IMR-90 (cell line): Measurements from ENCODE around the gene IL17A. TPM values are rescaled to one million over a fixed set of nuclear protein-coding genes. Genes with fewer than 3 reads are reported as not detected.

ENCODE experiments used
- ATAC-seq: fragments of 200-7000 bp; cut with Tn5 transposase; 2 replicates; pipeline ENCODE4 v1.9.1; 2020; ENCODE audit warnings: low read depth, mild to moderate bottlenecking, moderate library complexity
- BruUV-seq: library from RNA; stranded (reverse); fragments of 400-500 nt; replicated peaks from 2 replicates; lab custom pipeline; 2021; lab: Mats Ljungman, UMichigan
- CTCF ChIA-PET: fragments of 300-600 bp; formaldehyde crosslinking; extraction: SDS; loops from one replicate; lab custom pipeline; 2021; ENCODE audit warnings: antibody characterized with exemption; lab: Yijun Ruan, JAX
- POLR2A ChIA-PET: fragments of 300-600 bp; sonication (Branson Sonifier 250); formaldehyde crosslinking; loops from one replicate; lab custom pipeline; 2022; ENCODE audit warnings: antibody characterized with exemption; ENCODE audit not compliant: unreplicated experiment; lab: Charles Lee
- DNase-seq: peaks from one replicate; pipeline ENCODE4 v3.0.0; 2013
- H2AFZ ChIP-seq: replicated peaks from 2 replicates; pipeline ENCODE3; 2013; ENCODE audit warnings: low read length, mild to moderate bottlenecking; ENCODE audit not compliant: poor library complexity
- H2AK5ac ChIP-seq: 2 replicates; pipeline ENCODE4 v1.6.1; 2013; ENCODE audit warnings: low read depth, low read length, inconsistent platforms
- H2AK9ac ChIP-seq: replicated peaks from 2 replicates; pipeline ENCODE3; 2013; ENCODE audit warnings: mild to moderate bottlenecking, low read depth, low read length, moderate library complexity; ENCODE audit not compliant: poor library complexity
- H2BK120ac ChIP-seq: 2 replicates; pipeline ENCODE4 v1.6.1; 2013; ENCODE audit warnings: low read depth, low read length, inconsistent platforms
- H2BK15ac ChIP-seq: 3 replicates; pipeline ENCODE4 v1.6.1; 2013; ENCODE audit warnings: low read depth, low read length, inconsistent platforms
- H2BK20ac ChIP-seq: 2 replicates; pipeline ENCODE4 v1.6.1; 2013; ENCODE audit warnings: low read depth, mild to moderate bottlenecking, inconsistent platforms, low read length, moderate library complexity
- H2BK5ac ChIP-seq: 2 replicates; pipeline ENCODE4 v1.6.1; 2013; ENCODE audit warnings: mild to moderate bottlenecking, low read depth, low read length, inconsistent platforms; ENCODE audit not compliant: poor library complexity, severe bottlenecking
- H3K14ac ChIP-seq: replicated peaks from 2 replicates; pipeline ENCODE4 v1.6.1; 2013; ENCODE audit warnings: low read depth, low read length, inconsistent platforms
- H3K18ac ChIP-seq: 2 replicates; pipeline ENCODE4 v1.6.1; 2013; ENCODE audit warnings: low read depth, low read length, control low read depth
- H3K23ac ChIP-seq: 2 replicates; pipeline ENCODE4 v1.6.1; 2013; ENCODE audit warnings: low read depth, low read length, inconsistent platforms
- H3K27ac ChIP-seq: 2 replicates; pipeline ENCODE4 v1.5.1; 2013; ENCODE audit warnings: mild to moderate bottlenecking, control low read depth, low read length; ENCODE audit not compliant: insufficient read depth
- H3K27me3 ChIP-seq: 2 replicates; pipeline ENCODE4 v1.6.1; 2013; ENCODE audit warnings: low read length; ENCODE audit not compliant: control insufficient read depth, insufficient read depth
- H3K36me3 ChIP-seq: 2 replicates; pipeline ENCODE4 v1.6.1; 2013; ENCODE audit warnings: low read length, mixed read lengths; ENCODE audit not compliant: control insufficient read depth, insufficient read depth
- H3K4ac ChIP-seq: 2 replicates; pipeline ENCODE4 v1.6.1; 2013; ENCODE audit warnings: low read depth, low read length, inconsistent platforms
- H3K4me1 ChIP-seq: 2 replicates; pipeline ENCODE4 v1.6.1; 2013; ENCODE audit warnings: low read length, mixed read lengths; ENCODE audit not compliant: control insufficient read depth, insufficient read depth
- H3K4me2 ChIP-seq: 2 replicates; pipeline ENCODE4 v1.6.1; 2013; ENCODE audit warnings: low read depth, mild to moderate bottlenecking, control low read depth, low read length, moderate library complexity
- H3K4me3 ChIP-seq: 2 replicates; pipeline ENCODE4 v1.5.1; 2013; ENCODE audit warnings: low read depth, mild to moderate bottlenecking, control low read depth, low read length, moderate library complexity; ENCODE audit not compliant: insufficient read depth
- H3K56ac ChIP-seq: 2 replicates; pipeline ENCODE4 v1.6.1; 2013; ENCODE audit warnings: low read length, inconsistent platforms; ENCODE audit not compliant: insufficient read depth; ENCODE audit errors: extremely low read depth
- H3K79me1 ChIP-seq, 2 experiments: 2 replicates each; pipeline ENCODE4 v1.6.1; 2013; ENCODE audit warnings: low read length in 2 of 2, inconsistent platforms in 1 of 2, low read depth in 1 of 2
- H3K9ac ChIP-seq: 2 replicates; pipeline ENCODE4 v1.6.1; 2013; ENCODE audit warnings: low read depth, low read length, control low read depth
- H3K9me1 ChIP-seq: 2 replicates; pipeline ENCODE4 v1.6.1; 2013; ENCODE audit warnings: low read length, inconsistent platforms; ENCODE audit not compliant: insufficient read depth
- H3K9me3 ChIP-seq: 2 replicates; pipeline ENCODE4 v1.6.1; 2013; ENCODE audit warnings: low read length; ENCODE audit not compliant: control insufficient read depth, insufficient read depth
- H4K20me1 ChIP-seq: 2 replicates; pipeline ENCODE4 v1.6.1; 2013; ENCODE audit warnings: low read length, inconsistent platforms; ENCODE audit not compliant: insufficient read depth
- H4K5ac ChIP-seq: 2 replicates; pipeline ENCODE4 v1.6.1; 2013; ENCODE audit warnings: mild to moderate bottlenecking, low read depth, low read length, control low read depth
- H4K8ac ChIP-seq, 2 experiments: 2 replicates each; pipeline ENCODE4 v1.6.1; 2013; ENCODE audit warnings: low read depth in 2 of 2, low read length in 2 of 2, control low read depth in 1 of 2, inconsistent platforms in 1 of 2
- H4K91ac ChIP-seq: 2 replicates; pipeline ENCODE4 v1.6.1; 2013; ENCODE audit warnings: low read depth, low read length, inconsistent platforms; ENCODE audit not compliant: insufficient read depth
- BHLHE40 ChIP-seq: fragments of 150-350 bp; IDR thresholded peaks from 2 replicates; pipeline ENCODE4 v1.6.1; 2016; ENCODE audit warnings: mild to moderate bottlenecking, low read depth, low read length
- CEBPB ChIP-seq: IDR thresholded peaks from 2 replicates; pipeline ENCODE4 v1.6.1; 2012; ENCODE audit warnings: low read depth, low read length, improper control_type of control experiment
- ELK1 ChIP-seq: fragments of 150-350 bp; IDR thresholded peaks from 2 replicates; pipeline ENCODE4 v1.6.1; 2016; ENCODE audit warnings: low read depth, mild to moderate bottlenecking, low read length, moderate library complexity, borderline replicate concordance
- MAZ ChIP-seq: IDR thresholded peaks from 2 replicates; pipeline ENCODE4 v1.6.1; 2012; ENCODE audit warnings: low read depth, mild to moderate bottlenecking, low read length, improper control_type of control experiment, moderate library complexity, borderline replicate concordance
- MXI1 ChIP-seq: IDR thresholded peaks from 2 replicates; pipeline ENCODE4 v1.6.1; 2012; ENCODE audit warnings: low read depth, mild to moderate bottlenecking, low read length, moderate library complexity, borderline replicate concordance
- NFE2L2 ChIP-seq: fragments of 150-350 bp; IDR thresholded peaks from 2 replicates; pipeline ENCODE4 v1.6.1; 2016; ENCODE audit warnings: low read depth, mild to moderate bottlenecking, low read length
- POLR2A ChIP-seq: IDR thresholded peaks from 2 replicates; pipeline ENCODE4 v1.6.1; 2012; ENCODE audit warnings: mild to moderate bottlenecking, low read depth, low read length
- RAD21 ChIP-seq: IDR thresholded peaks from 2 replicates; pipeline ENCODE4 v1.6.1; 2012; ENCODE audit warnings: low read length, improper control_type of control experiment
- RCOR1 ChIP-seq: IDR thresholded peaks from 2 replicates; pipeline ENCODE4 v1.6.1; 2012; ENCODE audit warnings: mild to moderate bottlenecking, low read length, improper control_type of control experiment; ENCODE audit not compliant: insufficient replicate concordance
- USF2 ChIP-seq: fragments of 150-350 bp; IDR thresholded peaks from 2 replicates; pipeline ENCODE4 v1.6.1; 2017; ENCODE audit warnings: mild to moderate bottlenecking, antibody characterized with exemption, low read length, low read depth
- WGBS, 2 experiments: methylation state at CpG; one replicate each; pipeline versions ENCODE4 v1.1.5 to v1.1.7; 2013; ENCODE audit warnings: missing lambda C conversion rate in 2 of 2; ENCODE audit not compliant: insufficient read length in 1 of 2; ENCODE audit errors: extremely low coverage in 2 of 2; 5-methylcytosine and 5-hydroxymethylcytosine counted together
- dilution Hi-C: fragments of 300-500 bp; cut with HindIII; formaldehyde crosslinking; loops from one replicate; pipeline ENCODE4 v1.14.3; 2018; ENCODE audit warnings: low sequenced_read_pairs; ENCODE audit not compliant: unreplicated experiment
- in situ Hi-C: fragments of 300-500 bp; cut with MboI; formaldehyde crosslinking; loops from 3 replicates; pipeline ENCODE4 v1.14.3; 2019; ENCODE audit warnings: low sequenced_read_pairs, inconsistent platforms, mixed read lengths
- intact Hi-C: fragments of 100-400 bp; cut with micrococcal nuclease; formaldehyde crosslinking; loops from 2 replicates; pipeline ENCODE4 v1.10.0; 2022
- polyA plus RNA-seq, 3 experiments: library from polyadenylated mRNA; depleted of rRNA; stranded (reverse); fragments of >200 nt; gene quantifications; 2 replicates each; pipeline ENCODE4 v1.2.3, GENCODE V29; 2012; ENCODE audit warnings: low replicate concordance in 1 of 3
- total RNA-seq: library from RNA; depleted of rRNA; stranded (reverse); fragments of >200 nt; gene quantifications from 2 replicates; pipeline ENCODE4 v1.2.3, GENCODE V29; 2012

IL17A gene
- total and polyA plus RNA-seq, 2 of the 4 experiments (the other 2 are of a cell fraction) = not detected

GRCh38 chr6:52138284-52138683, 47.9 kb upstream of the IL17A start:
- no peak overlapping the region for H2BK20ac ChIP-seq
- no peak overlapping the region for H3K56ac ChIP-seq
- H4K91ac ChIP-seq = no peak overlapping the region
- no peak overlapping the region for H2BK15ac ChIP-seq
- H4K5ac ChIP-seq = no peak overlapping the region
- H2AK5ac ChIP-seq = no peak overlapping the region
- no peaks in the 10 kb centered on the region for H3K9me1 ChIP-seq
- H3K18ac ChIP-seq = no peak overlapping the region
- H3K79me1 ChIP-seq = no peaks in the 10 kb centered on the region
- no peak overlapping the region for H2AFZ ChIP-seq
- H3K36me3 ChIP-seq = no peaks in the 10 kb centered on the region
- H3K9ac ChIP-seq = no peak overlapping the region
- H3K23ac ChIP-seq = no peak overlapping the region
- ChIA-PET POLR2A (no interaction called here), CTCF (no interaction called here)
- in situ Hi-C loops (no loop called here), intact Hi-C loops (no loop called here), dilution Hi-C loops (no loop called here)
- no peaks in the 10 kb centered on the region for H3K4me1 ChIP-seq
- no peak overlapping the region for H4K8ac ChIP-seq
- no peak overlapping the region for H3K14ac ChIP-seq
- no TSS peak for BruUV-seq
- H3K27me3 ChIP-seq = peaks cover 5% of the 10 kb centered on the region
- H2AK9ac ChIP-seq = no peak overlapping the region
- no peak overlapping the region for H2BK120ac ChIP-seq
- no peak overlapping the region for H2BK5ac ChIP-seq
- H4K20me1 ChIP-seq = no peaks in the 10 kb centered on the region
- DNase-seq (no peak), ATAC-seq (no peak)
- no peaks in the 10 kb centered on the region for H3K9me3 ChIP-seq
- 34% methylated on average over 3 of the region's 4 CpGs; no CpG with 5 or more reads in 1 of the 2 experiments for WGBS, 2 experiments
- H3K27ac ChIP-seq = no peak overlapping the region
- no peak overlapping the region for H3K4me3 ChIP-seq
- H3K4me2 ChIP-seq = no peak overlapping the region
- no peak for TF ChIP-seq CEBPB
- no peak for TF ChIP-seq POLR2A
- TF ChIP-seq NFE2L2 = no peak
- no peak for TF ChIP-seq MXI1
- TF ChIP-seq RAD21 = no peak
- TF ChIP-seq BHLHE40 = no peak
- no peak for TF ChIP-seq MAZ
- no peak for TF ChIP-seq USF2
- TF ChIP-seq RCOR1 = no peak
- no peak for TF ChIP-seq ELK1
- H3K4ac ChIP-seq = no peak overlapping the region
